Epidermal melanocyte (primary cell): Measurements from ENCODE around the gene PHF10.
"Not testable (repeated sequence)": the region's sequence is repeated elsewhere in the genome, so short reads cannot be mapped to it uniquely, and the experiment has no call there.

Experiments
- DNase-seq: peaks from one replicate; pipeline ENCODE4 v3.0.0; 2011; ENCODE audit warnings: low spot score; ENCODE audit not compliant: insufficient read length

PHF10 gene

GRCh38 chr6:169724494-169725124 is at the start of gene PHF10:
PHF10 (minus strand) TSS chr6:169724500; CDS start chr6:169723931, 569 bp downstream.
- DNase-seq = peak; percentile 25

- no peak for DNase-seq
Observed at GRCh38 chr6:169766921-169767736, 42.8 kb upstream of the PHF10 start.

- no peak for DNase-seq
Observed at GRCh38 chr6:169766232-169766631, 41.9 kb upstream of the PHF10 start.

GRCh38 chr6:169765789-169766188 is 41.5 kb upstream of the PHF10 start:
- DNase-seq = not testable (repeated sequence)

- DNase-seq = no peak
Observed at GRCh38 chr6:169763881-169764280, 39.6 kb upstream of the PHF10 start.

- no peak for DNase-seq
Observed at GRCh38 chr6:169763308-169763707, 39.0 kb upstream of the PHF10 start.

- no peak for DNase-seq
Observed at GRCh38 chr6:169755162-169755561, 30.9 kb upstream of the PHF10 start.

GRCh38 chr6:169752074-169752623 is 27.8 kb upstream of the PHF10 start:
- DNase-seq = no peak

- DNase-seq = peak; percentile 86
Observed at GRCh38 chr6:169751242-169752073, 27.2 kb upstream of the PHF10 start, which contains the start of the genes DYNLT2 and ERMARD. DYNLT2 (minus strand) TSS chr6:169751572; CDS start chr6:169751458, 114 bp downstream. ERMARD (plus strand) TSS chr6:169751622; CDS start chr6:169751658, 36 bp downstream.

- no peak for DNase-seq
Observed at GRCh38 chr6:169746556-169746955, 22.3 kb upstream of the PHF10 start.

GRCh38 chr6:169745405-169745804 is 21.1 kb upstream of the PHF10 start:
- DNase-seq = no peak

GRCh38 chr6:169741344-169741743 is 17.0 kb upstream of the PHF10 start:
- DNase-seq = no peak

GRCh38 chr6:169738976-169739529 is 14.8 kb upstream of the PHF10 start:
- no peak for DNase-seq

GRCh38 chr6:169738204-169738975 is 14.1 kb upstream of the PHF10 start:
- DNase-seq = no peak

- DNase-seq = no peak
Observed at GRCh38 chr6:169729961-169730360, 5.7 kb upstream of the PHF10 start.

GRCh38 chr6:169726963-169727362 is 2.7 kb upstream of the PHF10 start:
- DNase-seq = no peak

GRCh38 chr6:169726049-169726400 is 1.7 kb upstream of the PHF10 start:
- no peak for DNase-seq

- DNase-seq = no peak
Observed at GRCh38 chr6:169725125-169726048, 1.1 kb upstream of the PHF10 start.

GRCh38 chr6:169723991-169724493 is 258 bp downstream of the PHF10 start:
- DNase-seq = no peak
